Astrocyte (in vitro differentiated cells and primary cell): Measurements from ENCODE around the gene PCSK7.

Experiments
- EZH2 ChIP-seq: IDR thresholded peaks from 2 replicates; pipeline ENCODE4 v1.6.1; 2012; ENCODE audit warnings: mild to moderate bottlenecking, low read length, inconsistent platforms; ENCODE audit not compliant: insufficient read depth
- TF ChIP-seq, protein P1 (sequence below): IDR thresholded peaks from 2 replicates; pipeline ENCODE4 v1.5.1; 2011; ENCODE audit warnings: low read depth, mild to moderate bottlenecking, inconsistent platforms, low read length, moderate library complexity; ENCODE audit not compliant: insufficient read depth

DNA sequence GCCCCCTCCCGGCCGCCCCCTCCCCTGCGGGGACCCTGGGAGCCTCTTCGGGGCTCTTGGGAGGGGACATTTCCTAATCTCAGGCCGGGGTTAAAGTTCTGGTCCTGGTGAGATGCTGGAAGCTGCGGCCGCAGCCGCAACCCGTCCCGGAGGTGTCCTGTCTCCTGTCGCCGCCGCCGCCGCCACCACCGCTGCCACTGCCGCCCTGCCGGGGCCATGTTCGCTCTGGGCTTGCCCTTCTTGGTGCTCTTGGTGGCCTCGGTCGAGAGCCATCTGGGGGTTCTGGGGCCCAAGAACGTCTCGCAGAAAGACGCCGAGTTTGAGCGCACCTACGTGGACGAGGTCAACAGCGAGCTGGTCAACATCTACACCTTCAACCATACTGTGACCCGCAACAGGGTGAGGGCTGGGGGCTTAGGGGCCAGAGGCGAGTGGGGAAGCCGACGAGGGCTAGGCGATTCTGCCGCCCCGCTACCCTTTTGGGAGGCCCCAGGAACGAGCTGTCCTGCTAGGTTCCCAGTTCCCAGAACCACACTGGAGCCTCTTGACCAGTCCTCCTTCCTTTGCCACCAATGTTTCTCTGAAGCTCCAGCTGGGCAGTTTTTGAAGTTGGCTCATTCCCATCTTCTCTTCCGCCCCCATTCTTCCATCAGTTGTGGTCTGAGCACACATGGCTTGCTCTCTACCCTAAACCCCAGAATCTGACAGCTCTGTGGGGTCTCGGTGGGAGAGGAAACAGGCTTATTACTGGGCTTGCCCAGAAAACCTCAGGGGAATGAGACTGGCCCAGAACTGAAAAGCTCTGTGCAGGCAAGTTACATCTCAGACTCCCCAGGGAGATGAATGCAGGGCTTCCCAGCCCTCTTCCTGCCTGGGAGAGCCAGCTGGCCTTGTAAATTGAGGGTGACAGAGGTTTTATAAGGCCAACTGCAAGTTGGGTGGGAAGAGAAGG is 52.5 kb downstream of the PCSK7 start:
- TF ChIP-seq, protein P1, sequence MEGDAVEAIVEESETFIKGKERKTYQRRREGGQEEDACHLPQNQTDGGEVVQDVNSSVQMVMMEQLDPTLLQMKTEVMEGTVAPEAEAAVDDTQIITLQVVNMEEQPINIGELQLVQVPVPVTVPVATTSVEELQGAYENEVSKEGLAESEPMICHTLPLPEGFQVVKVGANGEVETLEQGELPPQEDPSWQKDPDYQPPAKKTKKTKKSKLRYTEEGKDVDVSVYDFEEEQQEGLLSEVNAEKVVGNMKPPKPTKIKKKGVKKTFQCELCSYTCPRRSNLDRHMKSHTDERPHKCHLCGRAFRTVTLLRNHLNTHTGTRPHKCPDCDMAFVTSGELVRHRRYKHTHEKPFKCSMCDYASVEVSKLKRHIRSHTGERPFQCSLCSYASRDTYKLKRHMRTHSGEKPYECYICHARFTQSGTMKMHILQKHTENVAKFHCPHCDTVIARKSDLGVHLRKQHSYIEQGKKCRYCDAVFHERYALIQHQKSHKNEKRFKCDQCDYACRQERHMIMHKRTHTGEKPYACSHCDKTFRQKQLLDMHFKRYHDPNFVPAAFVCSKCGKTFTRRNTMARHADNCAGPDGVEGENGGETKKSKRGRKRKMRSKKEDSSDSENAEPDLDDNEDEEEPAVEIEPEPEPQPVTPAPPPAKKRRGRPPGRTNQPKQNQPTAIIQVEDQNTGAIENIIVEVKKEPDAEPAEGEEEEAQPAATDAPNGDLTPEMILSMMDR: no peak
- no peak for TF ChIP-seq EZH2
